HepG2 (cell line): ENCODE measurements around the gene SCRT2. TPM values are rescaled to one million over a fixed set of nuclear protein-coding genes. Genes with fewer than 3 reads are reported as not detected.

Experiments
- CEBPB ChIP-seq: IDR thresholded peaks from 2 replicates; pipeline ENCODE4 v1.6.1; 2011; ENCODE audit warnings: low read depth, low read length, improper control_type of control experiment, borderline replicate concordance
- CHD4 ChIP-seq: fragments of 200-600 bp; sonication (generic); IDR thresholded peaks from 2 replicates; pipeline ENCODE4 v1.7.0; 2017; ENCODE audit warnings: mild to moderate bottlenecking, low read length, borderline replicate concordance
- CREM ChIP-seq, 2 experiments: sonication (generic) in 1 of 2; formaldehyde crosslinking in 1 of 2; IDR thresholded peaks; 2 replicates each; pipeline versions ENCODE4 v1.4.0 to v1.6.1; 2016 to 2020; ENCODE audit warnings: antibody characterized with exemption in 1 of 2, mild to moderate bottlenecking in 1 of 2, missing genetic modification reagents in 1 of 2
- DMAP1 ChIP-seq: IDR thresholded peaks from 2 replicates; pipeline ENCODE4 v1.6.1; 2016
- FOXA3 ChIP-seq: IDR thresholded peaks from 2 replicates; pipeline ENCODE4 v1.6.1; 2016; ENCODE audit warnings: missing genetic modification reagents, missing compliant biosample characterization
- HMG20A ChIP-seq: IDR thresholded peaks from 2 replicates; pipeline ENCODE4 v1.6.1; 2016; ENCODE audit warnings: borderline replicate concordance
- KMT2A ChIP-seq: sonication (generic); formaldehyde crosslinking; IDR thresholded peaks from 2 replicates; pipeline ENCODE4 v1.4.0; 2020; ENCODE audit warnings: missing genetic modification reagents
- MIER3 ChIP-seq: IDR thresholded peaks from 2 replicates; pipeline ENCODE4 v1.6.1; 2016; ENCODE audit warnings: missing compliant biosample characterization, borderline replicate concordance
- PAX8 ChIP-seq: sonication (generic); formaldehyde crosslinking; IDR thresholded peaks from 2 replicates; pipeline ENCODE4 v1.8.0; 2022; ENCODE audit warnings: mild to moderate bottlenecking, missing genetic modification reagents, borderline replicate concordance
- POLR2A ChIP-seq, 2 experiments: IDR thresholded peaks; 2 replicates each; pipeline ENCODE4 v1.6.1; 2011; ENCODE audit warnings: low read depth in 2 of 2, low read length in 2 of 2, mild to moderate bottlenecking in 1 of 2, moderate library complexity in 1 of 2; ENCODE audit not compliant: insufficient read depth in 1 of 2
- SP4 ChIP-seq: sonication (generic); formaldehyde crosslinking; IDR thresholded peaks from 2 replicates; pipeline ENCODE4 v1.8.1; 2023; ENCODE audit warnings: mild to moderate bottlenecking, missing genetic modification reagents
- ZKSCAN1 ChIP-seq: fragments of 150-350 bp; IDR thresholded peaks from 2 replicates; pipeline ENCODE4 v1.6.1; 2014; ENCODE audit warnings: low read length
- ZNF224 ChIP-seq: sonication (generic); formaldehyde crosslinking; IDR thresholded peaks from 2 replicates; pipeline ENCODE4 v1.5.0; 2020; ENCODE audit warnings: mild to moderate bottlenecking, missing genetic modification reagents
- ZNF30 ChIP-seq: sonication (generic); formaldehyde crosslinking; IDR thresholded peaks from 2 replicates; pipeline ENCODE4 v1.5.0; 2020; ENCODE audit warnings: mild to moderate bottlenecking, missing genetic modification reagents
- ZNF337 ChIP-seq: sonication (generic); formaldehyde crosslinking; IDR thresholded peaks from 2 replicates; pipeline ENCODE4 v1.5.1; 2020; ENCODE audit warnings: missing genetic modification reagents, low read depth, mild to moderate bottlenecking, borderline replicate concordance
- ZNF354B ChIP-seq: sonication (generic); formaldehyde crosslinking; IDR thresholded peaks from 2 replicates; pipeline ENCODE4 v1.8.0; 2022; ENCODE audit warnings: mild to moderate bottlenecking, missing genetic modification reagents
- ZNF619 ChIP-seq: sonication (generic); formaldehyde crosslinking; IDR thresholded peaks from 2 replicates; pipeline ENCODE4 v1.4.0; 2020; ENCODE audit warnings: mild to moderate bottlenecking, missing genetic modification reagents
- polyA plus RNA-seq, 8 experiments: library from polyadenylated mRNA; depleted of rRNA in 3 of 8; stranded (reverse) in 7 of 8; unstranded in 1 of 8; fragments of >200 nt; fragmentation: Illumina TruSeq in 4 of 8; extraction: Trizol in 4 of 8; gene quantifications; 2 replicates each; pipeline versions ENCODE4 v1.2.1 to v1.2.3, GENCODE V29; 2011 to 2016; ENCODE audit warnings: low read depth in 4 of 8, missing spikeins in 1 of 8, mixed read lengths in 1 of 8; ENCODE audit not compliant: insufficient read depth in 1 of 8
- total RNA-seq, 5 experiments: library from RNA; depleted of rRNA; stranded (reverse); fragments of >200 nt; fragmentation: Illumina TruSeq; extraction: Trizol; gene quantifications; 2 replicates each; pipeline ENCODE4 v1.2.3, GENCODE V29; 2016; ENCODE audit warnings: low read depth in 1 of 5
- TF ChIP-seq, protein P1 (sequence below), 2 experiments: sonication (generic) in 1 of 2; formaldehyde crosslinking in 1 of 2; IDR thresholded peaks; 2 replicates each; pipeline versions ENCODE4 v1.4.0 to v1.6.1; 2018 to 2020; ENCODE audit warnings: missing genetic modification reagents in 2 of 2, borderline replicate concordance in 1 of 2, low read depth in 1 of 2, mild to moderate bottlenecking in 1 of 2, missing biosample characterization in 1 of 2
- TF ChIP-seq, protein P2 (sequence below): sonication (generic); formaldehyde crosslinking; IDR thresholded peaks from 2 replicates; pipeline ENCODE4 v1.9.0; 2021; ENCODE audit warnings: missing genetic modification reagents, mild to moderate bottlenecking, borderline replicate concordance
- TF ChIP-seq, protein P3 (sequence below): IDR thresholded peaks from 2 replicates; pipeline ENCODE4 v1.6.1; 2016; ENCODE audit warnings: low read depth, borderline replicate concordance
- TF ChIP-seq, protein P4 (sequence below): IDR thresholded peaks from 2 replicates; pipeline ENCODE4 v1.6.1; 2016; ENCODE audit warnings: mild to moderate bottlenecking, missing biosample characterization, missing genetic modification reagents
- TF ChIP-seq, protein P5 (sequence below): sonication (generic); formaldehyde crosslinking; IDR thresholded peaks from 2 replicates; pipeline ENCODE4 v1.5.1; 2020; ENCODE audit warnings: missing genetic modification reagents, mild to moderate bottlenecking, borderline replicate concordance
- TF ChIP-seq, protein P6 (sequence below): sonication (generic); IDR thresholded peaks from 2 replicates; pipeline ENCODE4 v1.6.1; 2016; ENCODE audit warnings: low read depth, borderline replicate concordance
- TF ChIP-seq, protein P7 (sequence below): sonication (generic); formaldehyde crosslinking; IDR thresholded peaks from 2 replicates; pipeline ENCODE4 v1.4.0; 2020; ENCODE audit warnings: missing genetic modification reagents

Gene SCRT2
- total and polyA plus RNA-seq, 2 of the 13 experiments (the other 11 are each of a cell fraction or from before 2014, with no cell fraction given): not detected

DNA sequence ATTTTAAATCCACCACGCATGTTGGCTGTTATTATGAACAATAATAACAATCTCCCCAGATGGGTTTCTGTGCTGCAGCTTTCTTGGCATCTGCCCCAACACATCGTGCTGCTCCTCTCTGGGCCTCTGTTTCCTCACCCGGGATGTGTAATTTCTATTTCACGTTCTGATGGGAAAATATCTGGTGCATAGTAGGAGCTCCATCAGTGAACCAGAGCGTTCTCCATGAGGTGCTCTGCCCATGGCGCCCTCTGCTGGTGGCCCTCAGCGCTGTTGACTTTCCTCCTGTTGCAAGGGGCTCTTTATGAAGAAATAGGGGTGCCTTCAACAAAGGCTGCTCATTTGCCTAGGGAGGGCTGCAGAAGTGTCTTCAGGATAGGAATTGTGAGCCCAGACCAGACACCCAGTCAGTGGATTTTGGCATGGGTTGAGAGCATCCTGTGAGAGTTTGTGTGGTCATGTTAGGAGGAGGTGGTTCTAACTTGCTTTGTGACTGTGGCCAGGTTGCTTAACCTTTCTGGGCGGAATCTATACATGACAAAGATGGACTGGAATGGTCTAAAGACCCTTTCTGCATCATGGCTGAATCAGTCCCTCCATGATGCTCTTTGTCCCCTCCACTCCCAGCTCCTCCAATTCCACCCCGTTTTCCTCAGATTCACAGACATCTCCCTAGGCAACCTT lies 8.1 kb downstream of the SCRT2 start (continued):
- TF ChIP-seq, protein P1, sequence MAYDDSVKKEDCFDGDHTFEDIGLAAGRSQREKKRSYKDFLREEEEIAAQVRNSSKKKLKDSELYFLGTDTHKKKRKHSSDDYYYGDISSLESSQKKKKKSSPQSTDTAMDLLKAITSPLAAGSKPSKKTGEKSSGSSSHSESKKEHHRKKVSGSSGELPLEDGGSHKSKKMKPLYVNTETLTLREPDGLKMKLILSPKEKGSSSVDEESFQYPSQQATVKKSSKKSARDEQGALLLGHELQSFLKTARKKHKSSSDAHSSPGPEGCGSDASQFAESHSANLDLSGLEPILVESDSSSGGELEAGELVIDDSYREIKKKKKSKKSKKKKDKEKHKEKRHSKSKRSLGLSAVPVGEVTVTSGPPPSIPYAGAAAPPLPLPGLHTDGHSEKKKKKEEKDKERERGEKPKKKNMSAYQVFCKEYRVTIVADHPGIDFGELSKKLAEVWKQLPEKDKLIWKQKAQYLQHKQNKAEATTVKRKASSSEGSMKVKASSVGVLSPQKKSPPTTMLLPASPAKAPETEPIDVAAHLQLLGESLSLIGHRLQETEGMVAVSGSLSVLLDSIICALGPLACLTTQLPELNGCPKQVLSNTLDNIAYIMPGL (CRISPR knock-in tag; IDR thresholded peaks at IDR 0.05; ENCODE audit: borderline replicate concordance in 1 of 2, low read depth in 1 of 2): peak in 1 of 2 experiments; percentile 50; a peak in 1 of 4 replicates
- peak; percentile 27 for TF ChIP-seq CEBPB
- no peak for TF ChIP-seq MIER3 (CRISPR knock-in tag)
- TF ChIP-seq, protein P2, sequence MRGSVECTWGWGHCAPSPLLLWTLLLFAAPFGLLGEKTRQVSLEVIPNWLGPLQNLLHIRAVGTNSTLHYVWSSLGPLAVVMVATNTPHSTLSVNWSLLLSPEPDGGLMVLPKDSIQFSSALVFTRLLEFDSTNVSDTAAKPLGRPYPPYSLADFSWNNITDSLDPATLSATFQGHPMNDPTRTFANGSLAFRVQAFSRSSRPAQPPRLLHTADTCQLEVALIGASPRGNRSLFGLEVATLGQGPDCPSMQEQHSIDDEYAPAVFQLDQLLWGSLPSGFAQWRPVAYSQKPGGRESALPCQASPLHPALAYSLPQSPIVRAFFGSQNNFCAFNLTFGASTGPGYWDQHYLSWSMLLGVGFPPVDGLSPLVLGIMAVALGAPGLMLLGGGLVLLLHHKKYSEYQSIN (CRISPR knock-in tag): no peak
- TF ChIP-seq, protein P3, sequence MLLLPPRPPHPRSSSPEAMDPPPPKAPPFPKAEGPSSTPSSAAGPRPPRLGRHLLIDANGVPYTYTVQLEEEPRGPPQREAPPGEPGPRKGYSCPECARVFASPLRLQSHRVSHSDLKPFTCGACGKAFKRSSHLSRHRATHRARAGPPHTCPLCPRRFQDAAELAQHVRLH (CRISPR knock-in tag): no peak
- no peak for TF ChIP-seq KMT2A
- no peak for TF ChIP-seq PAX8 (CRISPR knock-in tag)
- peak; percentile 58; the same call in 1 of the 2 replicates for TF ChIP-seq FOXA3 (CRISPR knock-in tag)
- peak; percentile 98 for TF ChIP-seq ZKSCAN1
- TF ChIP-seq ZNF30 (CRISPR knock-in tag): no peak
- TF ChIP-seq HMG20A (CRISPR knock-in tag): no peak
- TF ChIP-seq, protein P4, sequence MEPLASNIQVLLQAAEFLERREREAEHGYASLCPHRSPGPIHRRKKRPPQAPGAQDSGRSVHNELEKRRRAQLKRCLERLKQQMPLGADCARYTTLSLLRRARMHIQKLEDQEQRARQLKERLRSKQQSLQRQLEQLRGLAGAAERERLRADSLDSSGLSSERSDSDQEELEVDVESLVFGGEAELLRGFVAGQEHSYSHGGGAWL (CRISPR knock-in tag): no peak
- no peak for TF ChIP-seq DMAP1
- no peak for TF ChIP-seq ZNF337 (CRISPR knock-in tag)
- no peak for TF ChIP-seq ZNF619
- TF ChIP-seq, protein P5, sequence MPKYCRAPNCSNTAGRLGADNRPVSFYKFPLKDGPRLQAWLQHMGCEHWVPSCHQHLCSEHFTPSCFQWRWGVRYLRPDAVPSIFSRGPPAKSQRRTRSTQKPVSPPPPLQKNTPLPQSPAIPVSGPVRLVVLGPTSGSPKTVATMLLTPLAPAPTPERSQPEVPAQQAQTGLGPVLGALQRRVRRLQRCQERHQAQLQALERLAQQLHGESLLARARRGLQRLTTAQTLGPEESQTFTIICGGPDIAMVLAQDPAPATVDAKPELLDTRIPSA (CRISPR knock-in tag): no peak
- TF ChIP-seq, protein P6, sequence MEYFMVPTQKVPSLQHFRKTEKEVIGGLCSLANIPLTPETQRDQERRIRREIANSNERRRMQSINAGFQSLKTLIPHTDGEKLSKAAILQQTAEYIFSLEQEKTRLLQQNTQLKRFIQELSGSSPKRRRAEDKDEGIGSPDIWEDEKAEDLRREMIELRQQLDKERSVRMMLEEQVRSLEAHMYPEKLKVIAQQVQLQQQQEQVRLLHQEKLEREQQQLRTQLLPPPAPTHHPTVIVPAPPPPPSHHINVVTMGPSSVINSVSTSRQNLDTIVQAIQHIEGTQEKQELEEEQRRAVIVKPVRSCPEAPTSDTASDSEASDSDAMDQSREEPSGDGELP: no peak
- TF ChIP-seq SP4 (CRISPR knock-in tag): no peak
- no peak for TF ChIP-seq ZNF224 (CRISPR knock-in tag)
- no peak for TF ChIP-seq CREM (IDR thresholded peaks at IDR 0.05)
- TF ChIP-seq CREM (CRISPR knock-in tag; IDR thresholded peaks at IDR 0.05): no peak
- TF ChIP-seq ZNF354B (CRISPR knock-in tag): no peak
- TF ChIP-seq POLR2A (IDR thresholded peaks at IDR 0.05; ENCODE audit: insufficient read depth in 1 of 2, low read depth in 2 of 2, low read length in 2 of 2): no peak
- no peak for TF ChIP-seq CHD4
- TF ChIP-seq, protein P7, sequence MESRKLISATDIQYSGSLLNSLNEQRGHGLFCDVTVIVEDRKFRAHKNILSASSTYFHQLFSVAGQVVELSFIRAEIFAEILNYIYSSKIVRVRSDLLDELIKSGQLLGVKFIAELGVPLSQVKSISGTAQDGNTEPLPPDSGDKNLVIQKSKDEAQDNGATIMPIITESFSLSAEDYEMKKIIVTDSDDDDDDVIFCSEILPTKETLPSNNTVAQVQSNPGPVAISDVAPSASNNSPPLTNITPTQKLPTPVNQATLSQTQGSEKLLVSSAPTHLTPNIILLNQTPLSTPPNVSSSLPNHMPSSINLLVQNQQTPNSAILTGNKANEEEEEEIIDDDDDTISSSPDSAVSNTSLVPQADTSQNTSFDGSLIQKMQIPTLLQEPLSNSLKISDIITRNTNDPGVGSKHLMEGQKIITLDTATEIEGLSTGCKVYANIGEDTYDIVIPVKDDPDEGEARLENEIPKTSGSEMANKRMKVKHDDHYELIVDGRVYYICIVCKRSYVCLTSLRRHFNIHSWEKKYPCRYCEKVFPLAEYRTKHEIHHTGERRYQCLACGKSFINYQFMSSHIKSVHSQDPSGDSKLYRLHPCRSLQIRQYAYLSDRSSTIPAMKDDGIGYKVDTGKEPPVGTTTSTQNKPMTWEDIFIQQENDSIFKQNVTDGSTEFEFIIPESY (CRISPR knock-in tag): no peak
